HepG2 (cell line): ENCODE results near the gene PCDHGA6.
"Not testable (repeated sequence)": the region's sequence is repeated elsewhere in the genome, so short reads cannot be mapped to it uniquely, and the experiment has no call there.

ENCODE experiments used
- ARID2 ChIP-seq: sonication (generic); formaldehyde crosslinking; IDR thresholded peaks from 2 replicates; pipeline ENCODE4 v1.8.1; 2022; ENCODE audit warnings: mild to moderate bottlenecking, missing genetic modification reagents, borderline replicate concordance
- ELF4 ChIP-seq: sonication (generic); formaldehyde crosslinking; IDR thresholded peaks from 2 replicates; pipeline ENCODE4 v1.5.0; 2020; ENCODE audit warnings: missing genetic modification reagents, mild to moderate bottlenecking, moderate library complexity, borderline replicate concordance
- KLF12 ChIP-seq: sonication (generic); formaldehyde crosslinking; IDR thresholded peaks from 2 replicates; pipeline ENCODE4 v1.4.0; 2020; ENCODE audit warnings: missing genetic modification reagents, borderline replicate concordance
- ONECUT2 ChIP-seq: sonication (generic); formaldehyde crosslinking; IDR thresholded peaks from 2 replicates; pipeline ENCODE4 v1.4.0; 2020; ENCODE audit warnings: missing genetic modification reagents
- POLR2A ChIP-seq, 2 experiments: IDR thresholded peaks; 2 replicates each; pipeline ENCODE4 v1.6.1; 2011; ENCODE audit warnings: low read depth in 2 of 2, low read length in 2 of 2, mild to moderate bottlenecking in 1 of 2, moderate library complexity in 1 of 2; ENCODE audit not compliant: insufficient read depth in 1 of 2
- RAD21 ChIP-seq: fragments of 450-650 bp; formaldehyde crosslinking; IDR thresholded peaks from 2 replicates; pipeline ENCODE4 v1.5.0; 2020; ENCODE audit warnings: mild to moderate bottlenecking
- ZFX ChIP-seq: sonication (generic); formaldehyde crosslinking; IDR thresholded peaks from 2 replicates; pipeline ENCODE4 v1.4.0; 2020; ENCODE audit warnings: mild to moderate bottlenecking, low read depth, missing genetic modification reagents, moderate library complexity
- ZNF180 ChIP-seq: sonication (generic); formaldehyde crosslinking; IDR thresholded peaks from 2 replicates; pipeline ENCODE4 v1.4.0; 2020; ENCODE audit warnings: low read depth, missing genetic modification reagents, borderline replicate concordance
- TF ChIP-seq, protein P1 (sequence below): sonication (generic); formaldehyde crosslinking; IDR thresholded peaks from 2 replicates; pipeline ENCODE4 v1.8.0; 2022; ENCODE audit warnings: missing genetic modification reagents, mild to moderate bottlenecking, borderline replicate concordance
- TF ChIP-seq, protein P2 (sequence below): sonication (generic); formaldehyde crosslinking; conservative IDR thresholded peaks from 2 replicates; pipeline ENCODE4 v1.4.0; 2020; ENCODE audit warnings: missing genetic modification reagents
- TF ChIP-seq, protein P3 (sequence below): IDR thresholded peaks from 2 replicates; pipeline ENCODE4 v1.6.1; 2016; ENCODE audit warnings: low read depth

DNA sequence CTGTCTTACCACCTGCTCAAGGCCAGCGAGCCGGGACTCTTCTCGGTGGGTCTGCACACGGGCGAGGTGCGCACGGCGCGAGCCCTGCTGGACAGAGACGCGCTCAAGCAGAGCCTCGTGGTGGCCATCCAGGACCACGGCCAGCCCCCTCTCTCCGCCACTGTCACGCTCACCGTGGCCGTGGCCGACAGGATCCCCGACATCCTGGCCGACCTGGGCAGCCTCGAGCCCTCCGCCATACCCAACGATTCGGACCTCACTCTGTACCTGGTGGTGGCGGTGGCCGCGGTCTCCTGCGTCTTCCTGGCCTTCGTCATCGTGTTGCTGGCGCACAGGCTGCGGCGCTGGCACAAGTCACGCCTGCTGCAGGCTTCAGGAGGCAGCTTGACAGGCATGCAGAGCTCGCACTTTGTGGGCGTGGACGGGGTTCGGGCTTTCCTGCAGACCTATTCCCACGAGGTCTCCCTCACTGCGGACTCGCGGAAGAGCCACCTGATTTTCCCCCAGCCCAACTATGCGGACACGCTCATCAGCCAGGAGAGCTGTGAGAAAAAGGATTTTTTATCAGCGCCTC is 32.8 kb upstream of the PCDHGA6 start:
- TF ChIP-seq ZNF180; POLR2A (IDR thresholded peaks at IDR 0.05; ENCODE audit: insufficient read depth in 1 of 2, low read depth in 2 of 2, low read length in 2 of 2); ARID2; ZFX (CRISPR knock-in tag); RAD21 (CRISPR knock-in tag); KLF12 (CRISPR knock-in tag); ELF4 (CRISPR knock-in tag); ONECUT2 (CRISPR knock-in tag): not testable (repeated sequence)
- TF ChIP-seq, protein P1, sequence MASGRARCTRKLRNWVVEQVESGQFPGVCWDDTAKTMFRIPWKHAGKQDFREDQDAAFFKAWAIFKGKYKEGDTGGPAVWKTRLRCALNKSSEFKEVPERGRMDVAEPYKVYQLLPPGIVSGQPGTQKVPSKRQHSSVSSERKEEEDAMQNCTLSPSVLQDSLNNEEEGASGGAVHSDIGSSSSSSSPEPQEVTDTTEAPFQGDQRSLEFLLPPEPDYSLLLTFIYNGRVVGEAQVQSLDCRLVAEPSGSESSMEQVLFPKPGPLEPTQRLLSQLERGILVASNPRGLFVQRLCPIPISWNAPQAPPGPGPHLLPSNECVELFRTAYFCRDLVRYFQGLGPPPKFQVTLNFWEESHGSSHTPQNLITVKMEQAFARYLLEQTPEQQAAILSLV (CRISPR knock-in tag), result not testable (repeated sequence)
- TF ChIP-seq, protein P2, sequence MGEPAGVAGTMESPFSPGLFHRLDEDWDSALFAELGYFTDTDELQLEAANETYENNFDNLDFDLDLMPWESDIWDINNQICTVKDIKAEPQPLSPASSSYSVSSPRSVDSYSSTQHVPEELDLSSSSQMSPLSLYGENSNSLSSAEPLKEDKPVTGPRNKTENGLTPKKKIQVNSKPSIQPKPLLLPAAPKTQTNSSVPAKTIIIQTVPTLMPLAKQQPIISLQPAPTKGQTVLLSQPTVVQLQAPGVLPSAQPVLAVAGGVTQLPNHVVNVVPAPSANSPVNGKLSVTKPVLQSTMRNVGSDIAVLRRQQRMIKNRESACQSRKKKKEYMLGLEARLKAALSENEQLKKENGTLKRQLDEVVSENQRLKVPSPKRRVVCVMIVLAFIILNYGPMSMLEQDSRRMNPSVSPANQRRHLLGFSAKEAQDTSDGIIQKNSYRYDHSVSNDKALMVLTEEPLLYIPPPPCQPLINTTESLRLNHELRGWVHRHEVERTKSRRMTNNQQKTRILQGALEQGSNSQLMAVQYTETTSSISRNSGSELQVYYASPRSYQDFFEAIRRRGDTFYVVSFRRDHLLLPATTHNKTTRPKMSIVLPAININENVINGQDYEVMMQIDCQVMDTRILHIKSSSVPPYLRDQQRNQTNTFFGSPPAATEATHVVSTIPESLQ (CRISPR knock-in tag), result not testable (repeated sequence)
- TF ChIP-seq, protein P3, sequence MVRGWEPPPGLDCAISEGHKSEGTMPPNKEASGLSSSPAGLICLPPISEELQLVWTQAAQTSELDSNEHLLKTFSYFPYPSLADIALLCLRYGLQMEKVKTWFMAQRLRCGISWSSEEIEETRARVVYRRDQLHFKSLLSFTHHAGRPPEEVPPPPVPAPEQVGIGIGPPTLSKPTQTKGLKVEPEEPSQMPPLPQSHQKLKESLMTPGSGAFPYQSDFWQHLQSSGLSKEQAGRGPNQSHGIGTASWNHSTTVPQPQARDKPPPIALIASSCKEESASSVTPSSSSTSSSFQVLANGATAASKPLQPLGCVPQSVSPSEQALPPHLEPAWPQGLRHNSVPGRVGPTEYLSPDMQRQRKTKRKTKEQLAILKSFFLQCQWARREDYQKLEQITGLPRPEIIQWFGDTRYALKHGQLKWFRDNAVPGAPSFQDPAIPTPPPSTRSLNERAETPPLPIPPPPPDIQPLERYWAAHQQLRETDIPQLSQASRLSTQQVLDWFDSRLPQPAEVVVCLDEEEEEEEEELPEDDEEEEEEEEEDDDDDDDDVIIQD (CRISPR knock-in tag), result not testable (repeated sequence)
